Endothelial cell of umbilical vein (primary cell): ENCODE results near the gene BDKRB2. TPM values are rescaled to one million over a fixed set of nuclear protein-coding genes. Genes with fewer than 3 reads are reported as not detected.

Source experiments
- BruUV-seq: library from RNA; stranded (reverse); fragments of 400-500 nt; replicated peaks from 2 replicates; lab custom pipeline; 2021; lab: Mats Ljungman, UMichigan
- CTCF ChIA-PET: fragments of 300-600, 350-600 bp; sonication (Branson Sonifier 250); formaldehyde crosslinking; loops from one replicate; lab custom pipeline; 2021; ENCODE audit warnings: antibody characterized with exemption, inconsistent platforms; lab: Charles Lee
- POLR2A ChIA-PET: fragments of 300-600, 350-600 bp; sonication (Branson Sonifier 250); formaldehyde crosslinking; loops from one replicate; lab custom pipeline; 2021; ENCODE audit warnings: antibody characterized with exemption, inconsistent platforms; lab: Charles Lee
- DNase-seq: peaks from one replicate; pipeline ENCODE4 v3.0.0-alpha.2; 2011; ENCODE audit warnings: low read depth, low spot score
- FAIRE-seq: peaks from 2 replicates; lab custom pipeline; 2011; peaks lifted over from hg19 to GRCh38; lab: Jason Lieb, UNC
- H2AFZ ChIP-seq: 2 replicates; pipeline ENCODE4 v1.6.0; 2012; ENCODE audit warnings: low read depth, low read length, control low read depth, inconsistent platforms
- H3K27ac ChIP-seq: 2 replicates; pipeline ENCODE4 v1.5.1; 2011; ENCODE audit warnings: low read depth, mild to moderate bottlenecking, control low read depth, low read length, moderate library complexity; ENCODE audit not compliant: insufficient read depth
- H3K27me3 ChIP-seq, 2 experiments: 2 replicates each; pipeline versions ENCODE4 v1.6.0 to v1.6.1; 2011; ENCODE audit warnings: low read length in 2 of 2, mixed read lengths in 1 of 2; ENCODE audit not compliant: control insufficient read depth in 2 of 2, insufficient read depth in 2 of 2
- H3K36me3 ChIP-seq, 2 experiments: 2 replicates in 1 of 2; 3 replicates in 1 of 2; pipeline ENCODE4 v1.5.1; 2011; ENCODE audit warnings: low read length in 2 of 2, mild to moderate bottlenecking in 1 of 2, moderate library complexity in 1 of 2; ENCODE audit not compliant: control insufficient read depth in 2 of 2, insufficient read depth in 2 of 2; ENCODE audit errors: extremely low read depth in 1 of 2
- H3K4me1 ChIP-seq: 3 replicates; pipeline ENCODE4 v1.5.1; 2011; ENCODE audit warnings: mild to moderate bottlenecking, low read length; ENCODE audit not compliant: control insufficient read depth, insufficient read depth; ENCODE audit errors: extremely low read depth
- H3K4me2 ChIP-seq: 2 replicates; pipeline ENCODE4 v1.6.1; 2011; ENCODE audit warnings: low read length, control low read depth, mixed read lengths; ENCODE audit not compliant: insufficient read depth
- H3K4me3 ChIP-seq, 3 experiments: fragments of 200-600 bp in 1 of 3; sonication (generic), shearing (Covaris generic) in 1 of 3; replicated peaks in 1 of 3; 2 replicates each; pipeline ENCODE4 v1.5.1; 2011 to 2016; ENCODE audit warnings: control low read depth in 3 of 3, low read length in 3 of 3, mild to moderate bottlenecking in 2 of 3, inconsistent platforms in 1 of 3, low read depth in 1 of 3, moderate library complexity in 1 of 3; ENCODE audit not compliant: insufficient read depth in 1 of 3
- H3K79me2 ChIP-seq: 2 replicates; pipeline ENCODE4 v1.6.0; 2012; ENCODE audit warnings: low read length, inconsistent platforms; ENCODE audit not compliant: control insufficient read depth, insufficient read depth
- H3K9ac ChIP-seq: replicated peaks from 2 replicates; pipeline ENCODE3; 2011; ENCODE audit warnings: low read length, control low read depth; ENCODE audit not compliant: insufficient read depth; ENCODE audit errors: extremely low read depth
- H3K9me1 ChIP-seq: replicated peaks from 3 replicates; pipeline ENCODE4 v1.6.0; 2011; ENCODE audit warnings: mild to moderate bottlenecking, low read length; ENCODE audit not compliant: control insufficient read depth, insufficient read depth; ENCODE audit errors: extremely low read depth
- H3K9me3 ChIP-seq: replicated peaks from 2 replicates; pipeline ENCODE4 v1.5.1; 2012; ENCODE audit warnings: low read length, inconsistent platforms; ENCODE audit not compliant: control insufficient read depth, insufficient read depth
- H4K20me1 ChIP-seq: replicated peaks from 2 replicates; pipeline ENCODE3; 2011; ENCODE audit warnings: mild to moderate bottlenecking, low read length; ENCODE audit not compliant: control insufficient read depth, insufficient read depth; ENCODE audit errors: extremely low read depth
- EZH2 ChIP-seq: IDR thresholded peaks from 2 replicates; pipeline ENCODE4 v1.6.1; 2012; ENCODE audit warnings: borderline replicate concordance, low read depth, mild to moderate bottlenecking, moderate library complexity, low read length, inconsistent platforms; ENCODE audit not compliant: severe bottlenecking
- FOS ChIP-seq: IDR thresholded peaks from 2 replicates; pipeline ENCODE4 v1.6.1; 2011; ENCODE audit warnings: mild to moderate bottlenecking, low read length, moderate library complexity, borderline replicate concordance; ENCODE audit not compliant: insufficient read depth
- GATA2 ChIP-seq: IDR thresholded peaks from 2 replicates; pipeline ENCODE4 v1.7.0; 2011; ENCODE audit warnings: low read depth, mild to moderate bottlenecking, moderate library complexity, mixed read lengths, low read length; ENCODE audit not compliant: insufficient read length, insufficient read depth
- JUN ChIP-seq: IDR thresholded peaks from 2 replicates; pipeline ENCODE4 v1.6.1; 2011; ENCODE audit warnings: borderline replicate concordance, low read depth; ENCODE audit not compliant: insufficient read length, insufficient read depth
- MYC ChIP-seq: IDR thresholded peaks from one replicate; pipeline ENCODE4 v1.6.1; 2011; ENCODE audit warnings: mild to moderate bottlenecking, low read depth, low read length
- POLR2A ChIP-seq: IDR thresholded peaks from 2 replicates; pipeline ENCODE4 v1.6.1; 2012; ENCODE audit warnings: low read depth, mild to moderate bottlenecking, control low read depth, low read length
- POLR2AphosphoS5 ChIP-seq: IDR thresholded peaks from 2 replicates; pipeline ENCODE4 v1.6.1; 2012; ENCODE audit warnings: low read depth, mild to moderate bottlenecking, control low read depth, low read length, moderate library complexity; ENCODE audit not compliant: insufficient read depth
- dilution Hi-C: fragments of 300-500 bp; cut with MboI; formaldehyde crosslinking; loops from one replicate; pipeline ENCODE4 v1.15.0; 2019; ENCODE audit warnings: low sequenced_read_pairs; ENCODE audit not compliant: extremely low pct_ligation_motif_present
- intact Hi-C: fragments of 100-400 bp; cut with micrococcal nuclease; formaldehyde crosslinking; loops from one replicate; pipeline ENCODE4 v1.10.0; 2022
- polyA plus RNA-seq, 4 experiments: library from polyadenylated mRNA; depleted of rRNA in 3 of 4; stranded (reverse) in 3 of 4; unstranded in 1 of 4; fragments of >200 nt; gene quantifications; 2 replicates each; pipeline versions ENCODE4 v1.2.1 to v1.2.3, GENCODE V29; 2011 to 2012; ENCODE audit warnings: missing spikeins in 1 of 4
- total RNA-seq: library from RNA; stranded (reverse); gene quantifications from 2 replicates; pipeline ENCODE4 v1.2.3, GENCODE V29; 2021
- TF ChIP-seq, protein P1 (sequence below), 2 donors: IDR thresholded peaks; 1 replicate in 1 of 2; 2 replicates in 1 of 2; pipeline ENCODE4 v1.5.1; 2011; ENCODE audit warnings: low read length in 2 of 2, mild to moderate bottlenecking in 2 of 2, moderate library complexity in 2 of 2, control low read depth in 1 of 2, inconsistent platforms in 1 of 2, low read depth in 1 of 2; ENCODE audit not compliant: insufficient read depth in 1 of 2; ENCODE audit errors: extremely low read depth in 1 of 2
- TF ChIP-seq, protein P2 (sequence below): IDR thresholded peaks from 2 replicates; pipeline ENCODE4 v1.6.1; 2011; ENCODE audit not compliant: insufficient read depth, insufficient read length

Gene BDKRB2
- total and polyA plus RNA-seq, 2 donors (not counting 3 experiments of a cell fraction or from before 2014, with no cell fraction given) = 0.22 to 0.77 TPM

DNA sequence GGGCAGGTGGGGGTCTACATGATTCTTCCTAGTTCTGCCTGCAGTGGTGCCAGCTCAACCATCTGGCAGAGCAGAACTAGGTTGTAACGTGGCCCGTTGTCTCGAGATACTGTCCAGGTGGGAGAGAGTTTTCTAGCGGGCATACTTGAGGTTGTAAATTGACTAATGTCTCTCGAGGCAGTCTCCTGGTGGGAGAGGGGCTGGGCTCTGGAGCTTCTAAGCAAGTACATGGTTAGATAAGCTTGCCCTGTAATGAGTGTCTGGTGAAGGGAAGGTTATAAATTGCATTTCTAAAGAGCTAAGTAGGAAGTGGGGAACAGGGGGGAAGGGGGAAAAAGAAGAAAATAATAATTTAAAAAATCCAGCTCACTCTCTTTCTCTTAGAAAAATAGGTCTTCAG lies 69.5 kb downstream of the BDKRB2 start:
- ChIA-PET POLR2A (no interaction called here), CTCF (interaction anchor here (0.9 to 4.1 kb wide), 8 partner anchors 12 to 745 kb away, joined by 3 to 42 read pairs (median 11); no protein-coding TSS in a partner anchor)
- BruUV-seq = no TSS peak
- no peaks in the 10 kb centered on the region for H3K9me3 ChIP-seq
- TF ChIP-seq FOS = no peak
- TF ChIP-seq, protein P1, sequence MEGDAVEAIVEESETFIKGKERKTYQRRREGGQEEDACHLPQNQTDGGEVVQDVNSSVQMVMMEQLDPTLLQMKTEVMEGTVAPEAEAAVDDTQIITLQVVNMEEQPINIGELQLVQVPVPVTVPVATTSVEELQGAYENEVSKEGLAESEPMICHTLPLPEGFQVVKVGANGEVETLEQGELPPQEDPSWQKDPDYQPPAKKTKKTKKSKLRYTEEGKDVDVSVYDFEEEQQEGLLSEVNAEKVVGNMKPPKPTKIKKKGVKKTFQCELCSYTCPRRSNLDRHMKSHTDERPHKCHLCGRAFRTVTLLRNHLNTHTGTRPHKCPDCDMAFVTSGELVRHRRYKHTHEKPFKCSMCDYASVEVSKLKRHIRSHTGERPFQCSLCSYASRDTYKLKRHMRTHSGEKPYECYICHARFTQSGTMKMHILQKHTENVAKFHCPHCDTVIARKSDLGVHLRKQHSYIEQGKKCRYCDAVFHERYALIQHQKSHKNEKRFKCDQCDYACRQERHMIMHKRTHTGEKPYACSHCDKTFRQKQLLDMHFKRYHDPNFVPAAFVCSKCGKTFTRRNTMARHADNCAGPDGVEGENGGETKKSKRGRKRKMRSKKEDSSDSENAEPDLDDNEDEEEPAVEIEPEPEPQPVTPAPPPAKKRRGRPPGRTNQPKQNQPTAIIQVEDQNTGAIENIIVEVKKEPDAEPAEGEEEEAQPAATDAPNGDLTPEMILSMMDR (IDR thresholded peaks at IDR 0.05; ENCODE audit: extremely low read depth in 1 of 2, insufficient read depth in 1 of 2, low read depth in 1 of 2, low read length in 2 of 2) = no peak
- TF ChIP-seq MYC = no peak
- TF ChIP-seq EZH2 = no peak
- TF ChIP-seq, protein P2, sequence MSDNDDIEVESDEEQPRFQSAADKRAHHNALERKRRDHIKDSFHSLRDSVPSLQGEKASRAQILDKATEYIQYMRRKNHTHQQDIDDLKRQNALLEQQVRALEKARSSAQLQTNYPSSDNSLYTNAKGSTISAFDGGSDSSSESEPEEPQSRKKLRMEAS = no peak
- no peak for TF ChIP-seq POLR2AphosphoS5
- TF ChIP-seq JUN = no peak
- TF ChIP-seq POLR2A = no peak
- TF ChIP-seq GATA2 = no peak
- H3K27ac ChIP-seq = no peak overlapping the region
- no peaks in the 10 kb centered on the region for H3K9me1 ChIP-seq
- no peak overlapping the region for H3K4me3 ChIP-seq
- H2AFZ ChIP-seq = no peak overlapping the region
- no peaks in the 10 kb centered on the region for H3K79me2 ChIP-seq
- FAIRE-seq (no peak), DNase-seq (no peak)
- H3K9ac ChIP-seq = no peak overlapping the region
- H3K4me1 ChIP-seq = no peaks in the 10 kb centered on the region
- no peak overlapping the region for H3K4me2 ChIP-seq
- dilution Hi-C loops (no loop called here), intact Hi-C loops (loop anchor here (2.0 kb wide), 1 partner anchor 69 kb away; the partner anchor contains the start of gene BDKRB2)
- no peaks in the 10 kb centered on the region for H4K20me1 ChIP-seq
- no peaks in the 10 kb centered on the region for H3K27me3 ChIP-seq
- H3K36me3 ChIP-seq = no peaks in the 10 kb centered on the region
